Endothelial cell of umbilical vein (primary cell): Measurements from ENCODE around the gene NAPA.

Experiments used
- CTCF ChIP-seq, 2 donors: IDR thresholded peaks; 1 replicate in 1 of 2; 2 replicates in 1 of 2; pipeline ENCODE4 v1.5.1; 2011; ENCODE audit warnings: low read length in 2 of 2, mild to moderate bottlenecking in 2 of 2, moderate library complexity in 2 of 2, control low read depth in 1 of 2, inconsistent platforms in 1 of 2, low read depth in 1 of 2; ENCODE audit not compliant: insufficient read depth in 1 of 2; ENCODE audit errors: extremely low read depth in 1 of 2
- EZH2 ChIP-seq: IDR thresholded peaks from 2 replicates; pipeline ENCODE4 v1.6.1; 2012; ENCODE audit warnings: borderline replicate concordance, low read depth, mild to moderate bottlenecking, moderate library complexity, low read length, inconsistent platforms; ENCODE audit not compliant: severe bottlenecking
- FOS ChIP-seq: IDR thresholded peaks from 2 replicates; pipeline ENCODE4 v1.6.1; 2011; ENCODE audit warnings: mild to moderate bottlenecking, low read length, moderate library complexity, borderline replicate concordance; ENCODE audit not compliant: insufficient read depth
- GATA2 ChIP-seq: IDR thresholded peaks from 2 replicates; pipeline ENCODE4 v1.7.0; 2011; ENCODE audit warnings: low read depth, mild to moderate bottlenecking, moderate library complexity, mixed read lengths, low read length; ENCODE audit not compliant: insufficient read length, insufficient read depth
- MAX ChIP-seq: IDR thresholded peaks from 2 replicates; pipeline ENCODE4 v1.6.1; 2011; ENCODE audit not compliant: insufficient read depth, insufficient read length
- MYC ChIP-seq: IDR thresholded peaks from one replicate; pipeline ENCODE4 v1.6.1; 2011; ENCODE audit warnings: mild to moderate bottlenecking, low read depth, low read length
- POLR2A ChIP-seq: IDR thresholded peaks from 2 replicates; pipeline ENCODE4 v1.6.1; 2012; ENCODE audit warnings: low read depth, mild to moderate bottlenecking, control low read depth, low read length
- POLR2AphosphoS5 ChIP-seq: IDR thresholded peaks from 2 replicates; pipeline ENCODE4 v1.6.1; 2012; ENCODE audit warnings: low read depth, mild to moderate bottlenecking, control low read depth, low read length, moderate library complexity; ENCODE audit not compliant: insufficient read depth

GRCh38 chr19:47497050-47497766 is 17.7 kb downstream of the NAPA start:
- no peak for TF ChIP-seq EZH2
- no peak for TF ChIP-seq CTCF (IDR thresholded peaks at IDR 0.05; ENCODE audit: extremely low read depth in 1 of 2, insufficient read depth in 1 of 2, low read depth in 1 of 2, low read length in 2 of 2)
- TF ChIP-seq FOS, result no peak
- no peak for TF ChIP-seq POLR2A
- no peak for TF ChIP-seq MYC
- no peak for TF ChIP-seq POLR2AphosphoS5
- no peak for TF ChIP-seq MAX
- TF ChIP-seq GATA2, result no peak
